WERI-Rb-1 (cell line): Measurements from ENCODE around the gene BLZF1.

ENCODE experiments used
- DNase-seq: peaks from one replicate; pipeline ENCODE4 v3.0.0-alpha.2; 2020
- H3K27ac ChIP-seq: fragments of 250-450 bp; sonication (Bioruptor Pico); 2 replicates; pipeline ENCODE4 v1.5.1; 2020; ENCODE audit warnings: mild to moderate bottlenecking, moderate library complexity
- H3K27me3 ChIP-seq: fragments of 250-450 bp; sonication (Bioruptor Pico); 2 replicates; pipeline ENCODE4 v1.5.1; 2021; ENCODE audit warnings: mild to moderate bottlenecking, low read depth, moderate library complexity; ENCODE audit not compliant: insufficient read depth, severe bottlenecking
- H3K36me3 ChIP-seq: fragments of 250-450 bp; sonication (Bioruptor Pico); 2 replicates; pipeline ENCODE4 v1.5.1; 2020; ENCODE audit warnings: mild to moderate bottlenecking, moderate library complexity
- H3K4me3 ChIP-seq: 2 replicates; pipeline ENCODE4 v1.5.1; 2011; ENCODE audit warnings: low read depth, mild to moderate bottlenecking, control low read depth, low read length
- H3K9me3 ChIP-seq: fragments of 250-450 bp; sonication (Bioruptor Pico); 2 replicates; pipeline ENCODE4 v1.5.1; 2021; ENCODE audit warnings: mild to moderate bottlenecking, moderate library complexity; ENCODE audit not compliant: severe bottlenecking
- CTCF ChIP-seq: IDR thresholded peaks from 2 replicates; pipeline ENCODE4 v1.5.1; 2011; ENCODE audit warnings: low read depth, mild to moderate bottlenecking, control low read depth, inconsistent platforms, low read length

The BLZF1 gene

DNA sequence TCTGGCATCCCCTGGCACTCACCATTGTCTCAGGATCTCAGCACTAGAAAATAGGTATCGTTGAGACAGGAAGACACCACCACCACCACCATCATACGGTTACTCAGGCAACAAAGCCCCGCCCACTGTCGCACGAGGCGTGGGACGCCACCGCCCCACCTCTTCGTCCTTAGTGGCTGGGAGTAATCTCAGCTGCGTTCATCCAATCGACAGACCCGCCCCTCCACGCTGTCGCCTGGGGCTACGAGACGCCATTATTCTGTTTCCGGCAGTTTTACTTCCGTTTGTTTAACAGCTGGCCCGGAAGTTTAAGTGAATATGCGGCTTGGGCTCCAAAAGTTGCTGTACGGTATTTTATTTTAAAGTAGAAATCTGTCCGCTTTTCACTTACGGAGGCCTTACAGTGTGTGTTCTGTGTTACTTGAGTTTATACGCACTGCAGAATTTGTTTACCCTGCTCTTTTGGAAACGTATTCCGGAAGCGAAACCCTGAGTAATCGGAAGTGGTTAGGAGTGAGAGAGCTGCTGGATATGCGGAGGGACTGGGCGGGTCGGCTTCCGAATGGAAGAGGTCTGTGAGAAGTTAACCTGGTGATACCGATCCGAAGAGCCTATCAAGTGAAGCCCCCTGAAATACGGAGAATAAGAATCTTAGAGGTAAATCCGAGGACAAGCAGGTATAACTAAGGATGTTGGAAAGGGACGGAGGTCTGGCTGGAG is at the start of gene BLZF1, which contains the start of gene NME7:
TSS of gene BLZF1 (plus strand) at position 510 of the 720 bp plus-strand sequence. CDS start 1,328 bp downstream, outside the sequence.
TSS of gene NME7 (minus strand) at position 112 of the 720 bp plus-strand sequence. CDS start at position 25, 87 bp downstream.
- Histone ChIP-seq H3K36me3 (no peaks in the 10 kb centered on the region), H3K27ac (peak within 1 kb of the TSS; percentile 76), H3K4me3 (peak within 1 kb of the TSS; percentile 81), H3K9me3 (no peaks in the 10 kb centered on the region), H3K27me3 (no peaks in the 10 kb centered on the region)
- TF ChIP-seq CTCF: no peak
- peak; percentile 87 for DNase-seq

GRCh38 chr1:169318536-169319244 is 49.3 kb upstream of the BLZF1 start:
- DNase-seq: no peak
- Histone ChIP-seq H3K36me3 (no peaks in the 10 kb centered on the region), H3K4me3 (no peak overlapping the region), H3K9me3 (no peaks in the 10 kb centered on the region), H3K27ac (no peak overlapping the region), H3K27me3 (no peaks in the 10 kb centered on the region)
- no peak for TF ChIP-seq CTCF

GRCh38 chr1:169321539-169321938 is 46.5 kb upstream of the BLZF1 start:
- Histone ChIP-seq H3K9me3 (no peaks in the 10 kb centered on the region), H3K36me3 (no peaks in the 10 kb centered on the region), H3K4me3 (no peak overlapping the region), H3K27ac (no peak overlapping the region), H3K27me3 (no peaks in the 10 kb centered on the region)
- no peak for DNase-seq
- TF ChIP-seq CTCF: no peak

GRCh38 chr1:169322138-169322537 is 45.9 kb upstream of the BLZF1 start:
- no peaks in the 10 kb centered on the region for H3K36me3 ChIP-seq
- DNase-seq: no peak
- H3K9me3 ChIP-seq: no peaks in the 10 kb centered on the region
- no peak overlapping the region for H3K27ac ChIP-seq
- H3K27me3 ChIP-seq: no peaks in the 10 kb centered on the region
- no peak overlapping the region for H3K4me3 ChIP-seq
- TF ChIP-seq CTCF: no peak

GRCh38 chr1:169325117-169325516 is 42.9 kb upstream of the BLZF1 start:
- Histone ChIP-seq H3K4me3 (no peak overlapping the region), H3K36me3 (no peaks in the 10 kb centered on the region), H3K27ac (no peak overlapping the region), H3K9me3 (no peaks in the 10 kb centered on the region), H3K27me3 (no peaks in the 10 kb centered on the region)
- no peak for DNase-seq
- TF ChIP-seq CTCF: no peak
